GM21367 (cell line): ENCODE results near the gene CTSH.

Experiments used
- ATAC-seq: cut with Tn5 transposase; IDR thresholded peaks from one replicate; pipeline ENCODE4 v1.9.1; 2021; ENCODE audit not compliant: unreplicated experiment

The CTSH gene

GRCh38 chr15:78978601-78979179 is 33.8 kb upstream of the CTSH start:
- ATAC-seq: no peak

DNA sequence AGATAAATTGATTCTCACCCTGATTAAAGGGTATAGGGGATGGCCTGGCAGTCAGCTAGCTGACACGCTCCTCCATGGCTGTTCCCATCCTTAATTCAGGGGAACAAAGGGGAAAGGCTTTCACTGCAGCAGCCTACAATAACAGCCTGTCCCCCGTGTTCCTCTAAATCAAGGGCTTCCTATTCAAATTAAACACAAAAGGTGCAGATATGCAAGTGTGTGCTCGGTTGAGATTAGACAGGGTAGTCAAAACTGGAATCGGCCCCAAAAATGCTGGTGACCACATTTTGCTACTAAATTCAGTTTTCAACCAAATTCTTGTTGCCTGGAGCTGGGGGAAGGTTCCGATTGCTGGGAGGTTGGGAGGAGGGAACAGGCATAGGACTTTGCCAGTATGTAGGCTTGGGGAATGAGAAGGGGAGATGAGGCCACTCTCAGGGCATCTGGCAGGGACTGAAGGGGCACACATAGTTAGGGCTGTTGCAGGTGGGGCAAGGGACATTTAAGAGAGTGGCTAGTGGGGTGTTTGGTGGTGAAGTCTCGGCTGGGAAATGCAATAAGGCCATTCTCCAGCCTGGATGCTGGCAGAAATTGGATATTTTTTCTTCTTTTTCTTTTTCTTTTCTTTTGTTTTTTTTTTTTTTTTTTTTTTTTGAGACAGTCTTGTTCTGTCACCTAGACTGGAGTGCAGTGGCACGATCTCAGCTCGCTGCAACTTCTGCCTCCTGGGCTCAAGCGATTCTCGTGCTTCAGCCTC is 32.9 kb upstream of the CTSH start:
- peak; percentile 28 for ATAC-seq

- peak; percentile 41 for ATAC-seq
These were observed 32.3 kb upstream of the CTSH start for GRCh38 chr15:78977091-78977571.

DNA sequence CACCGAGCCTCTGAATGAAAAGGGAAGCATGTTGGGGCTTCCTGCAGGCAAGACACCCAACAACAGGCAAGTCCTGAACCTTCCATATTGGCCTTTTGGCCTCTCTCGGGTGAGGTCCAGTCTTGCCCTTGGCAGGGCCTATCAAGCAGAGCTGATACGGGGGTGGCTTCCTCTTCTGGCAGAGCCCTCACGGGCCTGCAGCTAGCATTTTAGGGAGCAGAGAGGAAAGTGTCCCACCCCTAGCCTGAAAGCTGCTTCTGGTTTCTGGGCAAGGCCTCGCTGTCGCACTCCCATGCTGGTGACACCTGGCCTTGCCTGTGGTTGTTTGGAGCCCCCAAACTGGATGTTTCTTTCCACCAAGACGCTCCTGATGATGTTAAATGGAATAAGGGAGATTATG is 31.8 kb upstream of the CTSH start:
- no peak for ATAC-seq

GRCh38 chr15:78974272-78974918 is 29.5 kb upstream of the CTSH start:
- ATAC-seq: no peak

DNA sequence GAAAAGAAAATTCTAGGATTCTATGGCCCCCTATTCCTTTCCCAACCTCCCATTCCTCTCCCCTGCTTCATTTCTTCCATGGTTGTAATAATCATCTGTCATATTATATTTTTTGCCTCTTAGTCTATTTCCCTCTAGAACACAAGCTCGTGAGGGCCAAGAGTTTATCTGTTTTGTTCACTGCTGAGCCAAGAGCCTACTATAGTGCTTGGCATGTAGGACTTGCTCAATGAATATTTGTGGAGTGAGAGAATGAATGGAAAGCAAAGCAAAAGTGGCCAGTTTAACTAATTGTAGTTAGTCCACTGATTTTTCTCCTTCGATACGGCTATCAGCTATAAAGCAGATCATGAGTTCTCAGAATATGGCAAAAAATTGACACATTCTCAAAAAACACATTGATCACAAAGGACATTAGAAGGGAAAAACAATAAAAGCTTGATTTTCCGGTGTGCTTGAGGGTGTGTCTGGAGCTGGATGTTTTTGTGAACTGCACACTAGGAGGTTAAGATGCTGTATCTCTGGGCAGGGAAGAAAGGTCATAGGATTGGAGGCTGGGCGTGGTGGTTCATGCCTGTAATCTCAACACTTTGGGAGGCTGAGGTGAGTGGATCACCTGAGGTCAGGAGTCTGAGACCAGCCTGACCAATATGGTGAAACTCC is 25.0 kb upstream of the CTSH start:
- ATAC-seq: no peak

- no peak for ATAC-seq
These were observed 23.9 kb upstream of the CTSH start for GRCh38 chr15:78968539-78969271.

- ATAC-seq: no peak
These were observed 23.3 kb upstream of the CTSH start for GRCh38 chr15:78968114-78968513.

GRCh38 chr15:78960308-78960707 is 15.5 kb upstream of the CTSH start:
- no peak for ATAC-seq

- no peak for ATAC-seq
These were observed 14.5 kb upstream of the CTSH start for GRCh38 chr15:78959360-78959759.

- no peak for ATAC-seq
These were observed 12.7 kb upstream of the CTSH start for GRCh38 chr15:78957416-78958093.

- no peak for ATAC-seq
These were observed 12.1 kb upstream of the CTSH start for GRCh38 chr15:78956937-78957336.

DNA sequence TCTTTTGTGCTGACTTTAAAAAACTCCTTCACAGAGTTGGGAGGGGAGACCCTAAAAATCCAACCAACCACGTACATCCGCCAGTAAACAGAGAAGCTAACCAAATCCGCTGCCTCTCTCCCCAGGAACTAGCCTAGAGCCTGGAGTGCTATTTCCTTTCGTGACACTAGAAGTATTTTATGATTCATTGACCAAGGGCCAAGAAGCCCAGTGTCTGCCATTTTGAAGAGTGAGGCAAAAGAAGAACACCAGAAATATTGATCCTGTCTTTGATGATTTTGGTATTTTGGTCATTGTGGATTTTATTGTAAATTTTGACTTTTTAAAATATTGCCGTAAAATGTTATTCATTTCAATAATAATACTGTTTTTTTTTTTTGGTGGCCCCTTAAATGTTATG is 10.5 kb upstream of the CTSH start:
- no peak for ATAC-seq

- ATAC-seq: no peak
These were observed 7.0 kb upstream of the CTSH start for GRCh38 chr15:78951841-78952238.

GRCh38 chr15:78950902-78951840 is 6.3 kb upstream of the CTSH start:
- ATAC-seq: no peak

GRCh38 chr15:78950343-78950742 is 5.5 kb upstream of the CTSH start:
- no peak for ATAC-seq

GRCh38 chr15:78949461-78949860 is 4.6 kb upstream of the CTSH start:
- ATAC-seq: no peak

DNA sequence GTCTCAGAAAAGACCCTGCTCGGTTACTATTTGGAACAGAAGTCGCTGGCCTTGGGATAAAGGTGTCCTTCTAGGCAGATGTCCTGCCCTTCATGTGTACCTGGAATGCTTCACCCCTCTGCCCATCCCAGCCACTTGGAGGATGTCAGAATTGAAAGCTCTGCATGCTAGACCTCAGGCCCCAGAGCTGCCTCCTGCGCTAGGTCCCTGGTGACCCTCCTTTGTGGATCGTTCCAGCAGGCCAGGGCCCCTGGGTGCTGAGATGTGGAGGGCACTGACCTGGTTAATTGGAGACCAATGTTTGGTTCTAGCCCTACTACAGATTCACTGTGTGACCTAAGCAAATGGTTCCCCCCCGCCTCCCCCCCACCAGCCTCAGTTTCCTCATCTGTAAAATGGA is 2.7 kb upstream of the CTSH start:
- no peak for ATAC-seq

DNA sequence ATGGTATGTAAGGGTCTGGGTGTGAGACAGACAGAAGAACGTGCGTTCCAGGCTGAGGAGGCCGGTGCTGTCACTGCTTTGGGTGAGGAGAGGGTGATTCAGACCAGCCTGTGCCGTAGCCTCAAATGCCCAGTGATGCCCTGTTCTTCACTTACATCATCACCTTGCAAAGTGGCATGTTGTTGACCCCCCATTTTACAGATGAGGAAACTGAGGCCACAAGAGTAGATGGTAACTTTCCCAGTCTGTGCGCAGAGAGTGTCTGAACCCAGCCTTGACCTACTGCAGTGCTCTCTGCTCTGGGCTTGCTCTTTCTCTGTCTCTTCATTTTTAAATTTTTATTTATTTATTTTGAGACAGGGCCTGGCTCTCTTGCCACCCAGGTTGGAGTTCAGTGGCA is 1.6 kb upstream of the CTSH start:
- no peak for ATAC-seq
